GM12865 (cell line): Measurements from ENCODE around the gene MAP3K20.

Experiments used
- DNase-seq: peaks from one replicate; pipeline ENCODE4 v3.0.0; 2010; ENCODE audit warnings: low read depth
- H3K4me3 ChIP-seq: 2 replicates; pipeline ENCODE4 v1.5.1; 2011; ENCODE audit warnings: mild to moderate bottlenecking, low read depth, low read length, control low read depth
- CTCF ChIP-seq: IDR thresholded peaks from 2 replicates; pipeline ENCODE4 v1.5.1; 2011; ENCODE audit warnings: low read length, control low read depth, low read depth, inconsistent platforms; ENCODE audit not compliant: insufficient read depth; ENCODE audit errors: missing control alignments

Gene MAP3K20

DNA sequence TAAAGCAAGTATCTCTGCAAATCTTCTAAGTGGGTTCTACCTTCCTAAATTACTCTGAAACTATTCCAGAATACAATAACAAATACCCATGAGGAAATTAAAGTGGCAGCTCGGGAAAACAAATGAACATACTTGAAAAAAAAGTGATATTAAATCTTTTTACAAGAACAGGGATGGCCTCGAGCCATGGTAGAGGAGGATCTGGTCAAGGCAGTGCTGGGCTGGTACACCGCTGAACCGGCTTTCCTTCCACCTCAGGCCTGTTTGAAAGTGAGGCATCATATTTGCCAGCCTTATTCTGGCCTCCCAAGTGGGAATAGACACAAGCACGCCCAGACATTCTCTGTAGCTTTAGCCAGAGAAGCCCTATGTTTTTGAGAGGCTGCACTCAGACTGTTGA is 154.5 kb downstream of the MAP3K20 start:
- no peak for TF ChIP-seq CTCF
- H3K4me3 ChIP-seq: no peak overlapping the region
- DNase-seq: no peak

DNA sequence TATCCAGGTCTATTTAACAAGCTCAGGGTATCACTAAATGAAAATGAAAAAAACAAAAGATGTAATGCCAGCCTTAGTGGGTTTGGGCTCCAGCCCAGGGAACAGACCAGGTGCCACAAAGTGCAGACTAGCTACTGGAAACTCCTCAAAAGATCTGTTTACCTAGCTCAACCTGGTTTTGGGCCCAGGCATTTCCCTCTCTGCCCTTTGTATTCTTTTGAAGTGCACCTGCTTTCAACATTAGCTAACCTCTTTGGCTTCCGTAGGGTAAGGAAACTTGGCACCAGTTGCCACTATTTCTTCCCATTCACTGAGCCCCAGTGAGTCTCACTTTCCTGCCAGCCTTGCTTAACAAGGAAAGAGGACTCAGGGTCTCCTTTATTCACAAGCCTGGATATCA is 155.4 kb downstream of the MAP3K20 start:
- DNase-seq: no peak
- no peak overlapping the region for H3K4me3 ChIP-seq
- TF ChIP-seq CTCF: no peak

- no peak overlapping the region for H3K4me3 ChIP-seq
- no peak for TF ChIP-seq CTCF
- no peak for DNase-seq
These were observed 155.8 kb downstream of the MAP3K20 start for GRCh38 chr2:173231465-173231864.

GRCh38 chr2:173232956-173233744 is 157.5 kb downstream of the MAP3K20 start:
- TF ChIP-seq CTCF: no peak
- no peak for DNase-seq
- H3K4me3 ChIP-seq: no peak overlapping the region

- no peak for TF ChIP-seq CTCF
- no peak overlapping the region for H3K4me3 ChIP-seq
- DNase-seq: no peak
These were observed 160.5 kb downstream of the MAP3K20 start for GRCh38 chr2:173235947-173236803.

- no peak for TF ChIP-seq CTCF
- DNase-seq: no peak
- H3K4me3 ChIP-seq: no peak overlapping the region
These were observed 162.7 kb downstream of the MAP3K20 start for GRCh38 chr2:173238385-173238784.
